Astrocyte of the cerebellum (primary cell): ENCODE measurements around the gene GAN.

ENCODE experiments used
- DNase-seq: peaks from one replicate; pipeline ENCODE4 v3.0.0-alpha.2; 2011; ENCODE audit warnings: low read depth
- H3K4me3 ChIP-seq: 2 replicates; pipeline ENCODE4 v1.5.1; 2011; ENCODE audit warnings: mild to moderate bottlenecking, low read depth, low read length, moderate library complexity
- in situ Hi-C: cut with HindIII; loops from 2 replicates; pipeline ENCODE4 v1.10.0; 2017; ENCODE audit warnings: low sequenced_read_pairs
- TF ChIP-seq, protein P1 (sequence below): IDR thresholded peaks from 2 replicates; pipeline ENCODE4 v1.5.1; 2012; ENCODE audit warnings: low read length, low read depth, moderate library complexity, mild to moderate bottlenecking; ENCODE audit errors: missing control alignments

Gene GAN

DNA sequence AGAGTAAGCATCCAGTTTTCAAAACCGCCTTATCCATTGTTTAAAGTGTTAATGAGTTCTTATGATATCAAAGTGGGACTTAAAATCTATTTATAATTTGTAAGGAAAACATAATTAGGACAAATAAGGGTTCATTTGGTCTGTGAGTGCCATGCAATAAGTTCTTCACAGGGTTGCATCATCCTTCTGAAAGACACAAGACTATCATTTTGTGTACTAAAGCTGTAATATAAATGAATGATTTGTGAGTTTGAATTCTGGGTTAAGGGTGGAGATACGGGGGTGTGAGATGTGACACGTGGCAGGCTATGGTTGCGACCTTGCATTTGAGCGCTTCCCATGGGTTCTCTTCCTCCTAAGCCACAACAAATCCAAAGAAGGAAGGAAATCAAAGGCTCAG is 6.8 kb downstream of the GAN start:
- in situ Hi-C loops = no loop called here
- H3K4me3 ChIP-seq = no peak overlapping the region
- TF ChIP-seq, protein P1, sequence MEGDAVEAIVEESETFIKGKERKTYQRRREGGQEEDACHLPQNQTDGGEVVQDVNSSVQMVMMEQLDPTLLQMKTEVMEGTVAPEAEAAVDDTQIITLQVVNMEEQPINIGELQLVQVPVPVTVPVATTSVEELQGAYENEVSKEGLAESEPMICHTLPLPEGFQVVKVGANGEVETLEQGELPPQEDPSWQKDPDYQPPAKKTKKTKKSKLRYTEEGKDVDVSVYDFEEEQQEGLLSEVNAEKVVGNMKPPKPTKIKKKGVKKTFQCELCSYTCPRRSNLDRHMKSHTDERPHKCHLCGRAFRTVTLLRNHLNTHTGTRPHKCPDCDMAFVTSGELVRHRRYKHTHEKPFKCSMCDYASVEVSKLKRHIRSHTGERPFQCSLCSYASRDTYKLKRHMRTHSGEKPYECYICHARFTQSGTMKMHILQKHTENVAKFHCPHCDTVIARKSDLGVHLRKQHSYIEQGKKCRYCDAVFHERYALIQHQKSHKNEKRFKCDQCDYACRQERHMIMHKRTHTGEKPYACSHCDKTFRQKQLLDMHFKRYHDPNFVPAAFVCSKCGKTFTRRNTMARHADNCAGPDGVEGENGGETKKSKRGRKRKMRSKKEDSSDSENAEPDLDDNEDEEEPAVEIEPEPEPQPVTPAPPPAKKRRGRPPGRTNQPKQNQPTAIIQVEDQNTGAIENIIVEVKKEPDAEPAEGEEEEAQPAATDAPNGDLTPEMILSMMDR = no peak
- DNase-seq = no peak

GRCh38 chr16:81324808-81325207 is 10.0 kb downstream of the GAN start:
- no peak for DNase-seq
- no peak overlapping the region for H3K4me3 ChIP-seq
- TF ChIP-seq, protein P1 = no peak
- in situ Hi-C loops = loop anchor here (25.0 kb wide), 1 partner anchor 288 kb away; the partner anchor contains the start of gene ATMIN

DNA sequence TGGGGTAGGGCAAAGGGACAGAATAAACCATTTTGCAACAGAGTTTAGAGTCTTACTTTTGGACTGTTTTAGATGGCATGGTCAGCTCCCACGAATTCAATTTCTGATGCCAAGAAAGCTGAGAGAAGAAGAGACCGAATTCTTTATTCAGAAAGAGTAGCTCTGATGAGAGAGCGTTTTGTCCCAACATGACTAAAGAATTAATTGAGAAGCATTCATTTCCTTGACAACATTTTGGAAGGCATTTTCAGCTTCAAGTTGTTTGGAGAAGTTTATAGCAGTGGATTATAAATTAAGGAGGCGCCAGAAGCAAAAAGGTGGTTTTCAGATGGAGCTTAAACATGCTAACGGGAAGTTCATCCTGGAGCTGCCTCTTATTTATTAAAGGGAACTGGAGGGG is 12.2 kb downstream of the GAN start:
- in situ Hi-C loops = loop anchor here (25.0 kb wide), 1 partner anchor 290 kb away; the partner anchor contains the start of gene ATMIN
- TF ChIP-seq, protein P1 = no peak
- H3K4me3 ChIP-seq = no peak overlapping the region
- no peak for DNase-seq

- in situ Hi-C loops = loop anchor here (25.0 kb wide), 1 partner anchor 290 kb away; the partner anchor contains the start of gene ATMIN
- no peak for DNase-seq
- no peak overlapping the region for H3K4me3 ChIP-seq
- TF ChIP-seq, protein P1 = no peak
Measured at GRCh38 chr16:81327447-81328196, 12.9 kb downstream of the GAN start.

DNA sequence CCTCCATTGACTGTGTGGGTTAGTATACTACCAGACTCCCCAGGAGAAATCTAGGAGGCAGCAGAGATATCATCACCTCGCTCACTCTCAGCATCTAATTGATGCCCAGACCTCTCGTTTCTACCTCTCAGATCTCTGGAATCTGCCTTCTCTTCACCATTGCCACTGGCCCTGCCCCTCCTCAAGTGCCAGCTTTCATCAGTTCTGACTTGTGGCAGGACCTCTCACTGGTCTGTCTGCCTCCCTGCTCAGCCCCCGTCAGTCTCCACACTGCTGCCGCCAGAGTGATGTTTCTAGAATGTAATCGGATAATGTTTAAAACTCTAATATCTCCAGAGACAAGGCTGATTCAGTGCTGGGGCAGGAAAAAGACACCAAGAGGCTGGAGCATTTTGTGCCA is 15.2 kb downstream of the GAN start:
- no peak overlapping the region for H3K4me3 ChIP-seq
- TF ChIP-seq, protein P1 = no peak
- in situ Hi-C loops = loop anchor here (25.0 kb wide), 1 partner anchor 293 kb away; the partner anchor contains the start of gene ATMIN
- no peak for DNase-seq

DNA sequence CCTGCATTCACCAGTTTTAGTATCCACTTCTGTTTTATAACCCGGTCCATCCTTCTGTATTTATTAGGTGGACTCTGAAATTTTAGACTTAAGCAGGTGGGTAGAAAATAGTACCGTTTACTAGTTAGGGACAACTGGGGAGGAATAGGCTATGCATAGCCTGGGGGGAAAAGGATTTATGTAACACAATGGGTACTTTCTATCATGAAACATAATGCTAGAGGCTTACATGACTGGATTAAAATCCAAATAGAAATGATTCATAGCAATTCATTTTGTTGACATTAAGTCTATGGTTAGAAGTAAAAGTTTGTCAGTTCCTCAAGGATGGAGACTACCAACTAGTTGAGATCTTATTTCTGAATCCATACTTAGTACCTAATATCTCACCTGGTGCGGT is 18.6 kb downstream of the GAN start:
- in situ Hi-C loops = loop anchor here (25.0 kb wide), 1 partner anchor 296 kb away; the partner anchor contains the start of gene ATMIN
- no peak for DNase-seq
- no peak overlapping the region for H3K4me3 ChIP-seq
- TF ChIP-seq, protein P1 = no peak
